Neural cell (in vitro differentiated cells): ENCODE results near the gene AGBL4. TPM values are rescaled to one million over a fixed set of nuclear protein-coding genes. Genes with fewer than 3 reads are reported as not detected.

Source experiments
- H2AFZ ChIP-seq: fragments of 200-600, 300-800 bp; sonication (generic), shearing (Covaris generic); 2 replicates; pipeline ENCODE4 v1.6.0; 2014; ENCODE audit warnings: low read depth, mild to moderate bottlenecking, antibody characterized with exemption, low read length, moderate library complexity
- H3F3A ChIP-seq: fragments of 200-600 bp; shearing (Covaris generic); 2 replicates; pipeline ENCODE4 v1.6.1; 2016; ENCODE audit warnings: mild to moderate bottlenecking, moderate library complexity, mixed read lengths, antibody characterized with exemption, low read length; ENCODE audit not compliant: insufficient read depth, poor library complexity, severe bottlenecking
- H3K27ac ChIP-seq: fragments of 200-600, 300-800 bp; sonication (generic), shearing (Covaris generic); 2 replicates; pipeline ENCODE4 v1.5.1; 2014; ENCODE audit warnings: mild to moderate bottlenecking, low read length, moderate library complexity
- H3K27me3 ChIP-seq: fragments of 300-800, 200-600 bp; sonication (generic), shearing (Covaris generic); 2 replicates; pipeline ENCODE4 v1.6.0; 2014; ENCODE audit warnings: mild to moderate bottlenecking, low read depth, low read length, moderate library complexity; ENCODE audit not compliant: insufficient read depth
- H3K36me3 ChIP-seq: fragments of 300-800, 200-600 bp; sonication (generic), shearing (Covaris generic); 2 replicates; pipeline ENCODE4 v1.5.1; 2014; ENCODE audit warnings: mild to moderate bottlenecking, antibody characterized with exemption, low read length, moderate library complexity; ENCODE audit not compliant: insufficient read depth
- H3K4me2 ChIP-seq: fragments of 300-800, 200-600 bp; sonication (generic), shearing (Covaris generic); 2 replicates; pipeline ENCODE4 v1.6.0; 2014; ENCODE audit warnings: mild to moderate bottlenecking, low read length
- H3K4me3 ChIP-seq: fragments of 300-800, 200-600 bp; sonication (generic), shearing (Covaris generic); 2 replicates; pipeline ENCODE4 v1.5.1; 2014; ENCODE audit warnings: mild to moderate bottlenecking, low read length, moderate library complexity
- H3K79me2 ChIP-seq: fragments of 200-600 bp; shearing (Covaris generic); replicated peaks from 2 replicates; pipeline ENCODE4 v1.6.0; 2014; ENCODE audit warnings: mild to moderate bottlenecking, low read length, moderate library complexity; ENCODE audit not compliant: insufficient read depth
- H3K9ac ChIP-seq: fragments of 300-800, 200-600 bp; sonication (generic), shearing (Covaris generic); 2 replicates; pipeline ENCODE4 v1.6.1; 2016; ENCODE audit warnings: mild to moderate bottlenecking, low read length, mixed read lengths
- H3K9me2 ChIP-seq: fragments of 200-600 bp; shearing (Covaris generic); 2 replicates; pipeline ENCODE4 v1.6.1; 2016; ENCODE audit warnings: mild to moderate bottlenecking, low read length, mixed read lengths; ENCODE audit not compliant: insufficient read depth
- H3K9me3 ChIP-seq: fragments of 200-600, 300-800 bp; sonication (generic), shearing (Covaris generic); 2 replicates; pipeline ENCODE4 v1.6.1; 2016; ENCODE audit warnings: mild to moderate bottlenecking, mixed run types, low read length, moderate library complexity, mixed read lengths
- H4K20me1 ChIP-seq: fragments of 200-600 bp; shearing (Covaris generic); 2 replicates; pipeline ENCODE4 v1.6.1; 2016; ENCODE audit warnings: mild to moderate bottlenecking, mixed run types; ENCODE audit not compliant: insufficient read depth
- CTCF ChIP-seq: fragments of 450-650 bp; IDR thresholded peaks from 2 replicates; pipeline ENCODE4 v1.5.1; 2014; ENCODE audit warnings: antibody characterized with exemption, mild to moderate bottlenecking, moderate library complexity; ENCODE audit not compliant: poor library complexity, severe bottlenecking
- EP300 ChIP-seq: fragments of 450-650 bp; conservative IDR thresholded peaks from 2 replicates; pipeline ENCODE4 v1.6.1; 2014; ENCODE audit warnings: antibody characterized with exemption, mild to moderate bottlenecking, moderate library complexity; ENCODE audit not compliant: poor library complexity, severe bottlenecking
- EZH2 ChIP-seq: fragments of 200-600, 300-800 bp; shearing (Covaris generic), sonication (generic); IDR thresholded peaks from 2 replicates; pipeline ENCODE4 v1.6.1; 2014; ENCODE audit warnings: antibody characterized with exemption, low read length, borderline replicate concordance, mild to moderate bottlenecking; ENCODE audit not compliant: insufficient read depth, poor library complexity, severe bottlenecking
- MXI1 ChIP-seq: fragments of 450-650 bp; conservative IDR thresholded peaks from 2 replicates; pipeline ENCODE4 v1.6.1; 2014; ENCODE audit warnings: antibody characterized with exemption, mild to moderate bottlenecking; ENCODE audit not compliant: poor library complexity, severe bottlenecking
- RAD21 ChIP-seq: fragments of 450-650 bp; conservative IDR thresholded peaks from 2 replicates; pipeline ENCODE4 v1.6.1; 2014; ENCODE audit warnings: antibody characterized with exemption, mild to moderate bottlenecking, moderate library complexity
- SMC3 ChIP-seq: fragments of 450-650 bp; conservative IDR thresholded peaks from 2 replicates; pipeline ENCODE4 v1.6.1; 2014; ENCODE audit warnings: antibody characterized with exemption, mild to moderate bottlenecking, moderate library complexity; ENCODE audit not compliant: poor library complexity
- TAF1 ChIP-seq: IDR thresholded peaks from 2 replicates; pipeline ENCODE4 v1.6.1; 2012; ENCODE audit warnings: low read depth
- polyA plus RNA-seq: library from polyadenylated mRNA; depleted of rRNA; stranded (reverse); fragments of >200 nt; gene quantifications from 2 replicates; pipeline ENCODE4 v1.2.3, GENCODE V29; 2014
- TF ChIP-seq, protein P1 (sequence below): IDR thresholded peaks from 2 replicates; pipeline ENCODE4 v1.6.1; 2012; ENCODE audit warnings: borderline replicate concordance

Gene AGBL4
- polyA plus RNA-seq, 1 donor from 2014 or later: 1.3 TPM

DNA sequence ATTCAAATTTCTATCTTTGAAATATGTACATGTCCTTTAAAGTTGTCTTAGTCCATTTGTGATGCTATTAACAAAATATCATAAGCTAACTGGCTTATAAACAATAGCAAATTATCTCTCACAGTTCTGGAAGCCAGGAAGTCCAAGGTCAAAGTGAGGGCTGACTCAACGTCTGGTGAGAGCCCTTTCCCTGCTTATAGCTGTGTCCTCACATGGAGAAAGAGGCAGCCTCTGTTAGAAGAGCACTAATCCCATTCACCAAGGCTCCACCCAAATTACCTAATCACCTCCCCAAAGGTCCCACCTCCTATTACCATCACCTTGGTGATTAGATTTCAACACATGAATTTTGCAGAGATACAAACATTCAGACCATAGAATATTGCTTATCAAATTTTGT, 797.0 kb downstream of the AGBL4 start:
- TF ChIP-seq RAD21 (no peak), TAF1 (no peak), SMC3 (no peak), MXI1 (no peak), CTCF (no peak), EZH2 (no peak)
- TF ChIP-seq, protein P1, sequence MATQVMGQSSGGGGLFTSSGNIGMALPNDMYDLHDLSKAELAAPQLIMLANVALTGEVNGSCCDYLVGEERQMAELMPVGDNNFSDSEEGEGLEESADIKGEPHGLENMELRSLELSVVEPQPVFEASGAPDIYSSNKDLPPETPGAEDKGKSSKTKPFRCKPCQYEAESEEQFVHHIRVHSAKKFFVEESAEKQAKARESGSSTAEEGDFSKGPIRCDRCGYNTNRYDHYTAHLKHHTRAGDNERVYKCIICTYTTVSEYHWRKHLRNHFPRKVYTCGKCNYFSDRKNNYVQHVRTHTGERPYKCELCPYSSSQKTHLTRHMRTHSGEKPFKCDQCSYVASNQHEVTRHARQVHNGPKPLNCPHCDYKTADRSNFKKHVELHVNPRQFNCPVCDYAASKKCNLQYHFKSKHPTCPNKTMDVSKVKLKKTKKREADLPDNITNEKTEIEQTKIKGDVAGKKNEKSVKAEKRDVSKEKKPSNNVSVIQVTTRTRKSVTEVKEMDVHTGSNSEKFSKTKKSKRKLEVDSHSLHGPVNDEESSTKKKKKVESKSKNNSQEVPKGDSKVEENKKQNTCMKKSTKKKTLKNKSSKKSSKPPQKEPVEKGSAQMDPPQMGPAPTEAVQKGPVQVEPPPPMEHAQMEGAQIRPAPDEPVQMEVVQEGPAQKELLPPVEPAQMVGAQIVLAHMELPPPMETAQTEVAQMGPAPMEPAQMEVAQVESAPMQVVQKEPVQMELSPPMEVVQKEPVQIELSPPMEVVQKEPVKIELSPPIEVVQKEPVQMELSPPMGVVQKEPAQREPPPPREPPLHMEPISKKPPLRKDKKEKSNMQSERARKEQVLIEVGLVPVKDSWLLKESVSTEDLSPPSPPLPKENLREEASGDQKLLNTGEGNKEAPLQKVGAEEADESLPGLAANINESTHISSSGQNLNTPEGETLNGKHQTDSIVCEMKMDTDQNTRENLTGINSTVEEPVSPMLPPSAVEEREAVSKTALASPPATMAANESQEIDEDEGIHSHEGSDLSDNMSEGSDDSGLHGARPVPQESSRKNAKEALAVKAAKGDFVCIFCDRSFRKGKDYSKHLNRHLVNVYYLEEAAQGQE: no peak
- Histone ChIP-seq H3K4me2 (no peak overlapping the region), H3K27ac (no peak overlapping the region), H3K9me3 (peaks cover 6% of the 10 kb centered on the region), H4K20me1 (no peaks in the 10 kb centered on the region), H3F3A (no peaks in the 10 kb centered on the region), H2AFZ (no peak overlapping the region), H3K9ac (no peak overlapping the region), H3K27me3 (no peaks in the 10 kb centered on the region), H3K9me2 (no peaks in the 10 kb centered on the region), H3K4me3 (no peak overlapping the region), H3K79me2 (no peaks in the 10 kb centered on the region), H3K36me3 (no peaks in the 10 kb centered on the region)

- H3K36me3 ChIP-seq: no peaks in the 10 kb centered on the region
- H3F3A ChIP-seq: no peaks in the 10 kb centered on the region
- H3K4me3 ChIP-seq: no peak overlapping the region
- no peaks in the 10 kb centered on the region for H3K9me2 ChIP-seq
- no peak overlapping the region for H3K4me2 ChIP-seq
- peaks cover 6% of the 10 kb centered on the region for H3K9me3 ChIP-seq
- no peaks in the 10 kb centered on the region for H3K27me3 ChIP-seq
- H4K20me1 ChIP-seq: no peaks in the 10 kb centered on the region
- no peak overlapping the region for H3K9ac ChIP-seq
- H2AFZ ChIP-seq: no peak overlapping the region
- no peaks in the 10 kb centered on the region for H3K79me2 ChIP-seq
- TF ChIP-seq EP300: no peak
- TF ChIP-seq, protein P1: no peak
- H3K27ac ChIP-seq: no peak overlapping the region
Observed at GRCh38 chr1:49225464-49225863, 798.3 kb downstream of the AGBL4 start.
